Tibial nerve (tissue), 4 donors: ENCODE data around the gene AIFM1.

Source experiments
- CTCF ChIP-seq, 5 experiments: fragments of 200-600 bp in 3 of 5; fragments of 450-650 bp in 2 of 5; sonication (generic) in 3 of 5; IDR thresholded peaks; one replicate each; pipeline ENCODE4 v1.5.1; 2016 to 2019; ENCODE audit warnings: antibody characterized with exemption in 5 of 5, mild to moderate bottlenecking in 3 of 5, moderate library complexity in 2 of 5
- EP300 ChIP-seq, 2 donors: sonication (generic); formaldehyde crosslinking; IDR thresholded peaks; one replicate each; pipeline ENCODE4 v1.6.1; 2017; ENCODE audit warnings: antibody characterized with exemption in 2 of 2, mild to moderate bottlenecking in 1 of 2
- POLR2A ChIP-seq, 2 donors: fragments of 450-650 bp; IDR thresholded peaks; one replicate each; pipeline ENCODE4 v1.6.1; 2017; ENCODE audit warnings: antibody characterized with exemption in 2 of 2, mild to moderate bottlenecking in 2 of 2, moderate library complexity in 2 of 2

- TF ChIP-seq CTCF (IDR thresholded peaks at IDR 0.05) (no peak), EP300 (IDR thresholded peaks at IDR 0.05) (no peak), POLR2A (IDR thresholded peaks at IDR 0.05) (no peak)
Measured at GRCh38 chrX:130086447-130087206, 79.0 kb downstream of the AIFM1 start.
